HG03378 (cell line): ENCODE data around the gene CYFIP1.

Experiments used
- ATAC-seq: cut with Tn5 transposase; IDR thresholded peaks from one replicate; pipeline ENCODE4 v1.9.1; 2021; ENCODE audit warnings: mild to moderate bottlenecking, moderate library complexity; ENCODE audit not compliant: unreplicated experiment

Gene CYFIP1

GRCh38 chr15:22823495-22824128, 156.6 kb downstream of the CYFIP1 start:
- ATAC-seq: no peak

GRCh38 chr15:22819651-22820050, 160.5 kb downstream of the CYFIP1 start:
- ATAC-seq: no peak
